Lower leg skin (tissue), 4 donors: ENCODE data around the gene ZNF429. TPM values are rescaled to one million over a fixed set of nuclear protein-coding genes. Genes with fewer than 3 reads are reported as not detected.
A peak's percentile ranks its signal among the peaks of the same experiment; 100 is the strongest.
"Not testable (repeated sequence)": the region's sequence is repeated elsewhere in the genome, so short reads cannot be mapped to it uniquely, and the experiment has no call there.

Experiments used
- DNase-seq, 2 donors: peaks; one replicate each; pipeline ENCODE4 v3.0.0-alpha.2; 2019; ENCODE audit warnings: low spot score in 2 of 2
- H3K4me3 ChIP-seq: fragments of 200-600 bp; sonication (generic); 2 replicates; pipeline ENCODE4 v1.5.1; 2017; ENCODE audit warnings: mild to moderate bottlenecking, low read depth; ENCODE audit not compliant: poor library complexity, severe bottlenecking
- CTCF ChIP-seq, 3 donors: fragments of 450-650 bp; IDR thresholded peaks; one replicate each; pipeline ENCODE4 v1.5.1; 2016; ENCODE audit warnings: antibody characterized with exemption in 3 of 3, mild to moderate bottlenecking in 3 of 3, moderate library complexity in 2 of 3
- POLR2A ChIP-seq, 2 donors: fragments of 450-650 bp; IDR thresholded peaks; one replicate each; pipeline ENCODE4 v1.6.1; 2016 to 2017; ENCODE audit warnings: antibody characterized with exemption in 2 of 2, mild to moderate bottlenecking in 1 of 2, moderate library complexity in 1 of 2
- WGBS, 2 donors: methylation state at CpG; one replicate each; pipeline ENCODE4 v1.1.5; 2018; 5-methylcytosine and 5-hydroxymethylcytosine counted together
- intact Hi-C: fragments of 100-400 bp; cut with DNase I; formaldehyde crosslinking; loops from one replicate; pipeline ENCODE4 v1.15.0; 2023; ENCODE audit warnings: low total_unique reads
- total RNA-seq, 4 donors: library from RNA; depleted of rRNA; stranded (reverse); fragments of >200 nt; gene quantifications; one replicate each; pipeline ENCODE4 v1.1.0, GENCODE V29; 2016

ZNF429 gene
- total RNA-seq, 4 donors from 2014 or later = 5.0 to 14.9 (median 11.8) TPM

GRCh38 chr19:21532904-21533303 lies 27.5 kb downstream of the ZNF429 start:
- DNase-seq = no peak
- no peak for TF ChIP-seq CTCF (IDR thresholded peaks at IDR 0.05)
- no peak for TF ChIP-seq POLR2A (IDR thresholded peaks at IDR 0.05)
- no peak overlapping the region for H3K4me3 ChIP-seq
- intact Hi-C loops = no loop called here
- WGBS, 2 donors = 89 to 98% methylated on average over 3 of the region's 3 CpGs

GRCh38 chr19:21536741-21537290 lies 31.4 kb downstream of the ZNF429 start:
- 91 to 94% methylated on average over 2 of the region's 2 CpGs for WGBS, 2 donors
- intact Hi-C loops, DNase-seq, H3K4me3 ChIP-seq: not testable (repeated sequence)

DNA sequence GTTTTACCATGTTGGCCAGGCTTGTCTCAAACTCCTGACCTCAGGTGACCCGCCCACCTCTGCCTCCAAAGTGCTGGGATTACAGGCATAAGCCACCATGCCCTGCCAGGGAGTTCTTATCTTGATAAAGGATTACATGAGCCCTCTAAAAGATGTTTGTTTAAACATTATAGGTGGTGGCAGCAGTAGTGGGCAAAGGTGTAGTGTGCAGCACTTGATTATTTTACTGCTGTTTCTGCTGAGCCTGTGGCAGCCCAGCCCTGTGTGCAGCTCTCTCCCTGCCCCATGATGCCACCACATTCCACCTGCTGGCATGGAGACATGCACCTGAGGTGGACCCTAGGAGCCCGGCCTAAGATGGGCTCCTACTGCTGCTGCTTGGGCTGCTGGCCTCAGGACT lies 54.0 kb downstream of the ZNF429 start:
- H3K4me3 ChIP-seq = no peak overlapping the region
- TF ChIP-seq POLR2A (IDR thresholded peaks at IDR 0.05) (no peak), CTCF (IDR thresholded peaks at IDR 0.05) (no peak)
- DNase-seq = no peak
- intact Hi-C loops = no loop called here
- WGBS, 2 donors = 79 to 88% methylated on average over 1 to 2 of the region's 2 CpGs

GRCh38 chr19:21564406-21564805 lies 59.0 kb downstream of the ZNF429 start:
- intact Hi-C loops = no loop called here

GRCh38 chr19:21566073-21566472 lies 60.7 kb downstream of the ZNF429 start:
- intact Hi-C loops = no loop called here
- TF ChIP-seq POLR2A (IDR thresholded peaks at IDR 0.05) (no peak), CTCF (IDR thresholded peaks at IDR 0.05) (no peak)
- DNase-seq = no peak
- no peak overlapping the region for H3K4me3 ChIP-seq
- 51 to 70% methylated on average over 3 of the region's 3 CpGs for WGBS, 2 donors

More at GRCh38 chr19:21564406-21564805, 59.0 kb downstream of the ZNF429 start:
- no peak overlapping the region for H3K4me3 ChIP-seq
- WGBS, 2 donors = 78 to 86% methylated on average over 1 of the region's 1 CpG
- TF ChIP-seq CTCF (IDR thresholded peaks at IDR 0.05) (no peak), POLR2A (IDR thresholded peaks at IDR 0.05) (no peak)
- DNase-seq = no peak

DNA sequence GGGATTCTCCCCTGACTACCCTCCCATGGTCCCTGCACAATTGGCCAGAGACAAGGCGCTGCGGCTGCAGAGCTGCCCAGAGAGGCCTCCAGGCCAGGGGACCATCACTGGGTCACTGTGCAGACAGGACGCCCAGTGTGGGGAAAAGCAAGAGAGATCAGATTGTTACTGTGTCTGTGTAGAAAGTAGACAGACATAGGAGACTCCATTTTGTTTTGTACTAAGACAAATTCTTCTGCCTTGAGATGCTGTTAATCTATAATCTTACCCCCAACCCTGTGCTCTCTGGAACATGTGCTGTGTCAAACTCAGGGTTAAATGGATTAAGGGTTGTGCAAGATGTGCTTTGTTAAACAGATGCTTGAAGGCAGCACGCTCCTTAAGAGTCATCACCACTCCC lies 62.4 kb downstream of the ZNF429 start:
- H3K4me3 ChIP-seq, intact Hi-C loops, DNase-seq: not testable (repeated sequence)
- 68 to 77% methylated on average over 4 of the region's 4 CpGs for WGBS, 2 donors

DNA sequence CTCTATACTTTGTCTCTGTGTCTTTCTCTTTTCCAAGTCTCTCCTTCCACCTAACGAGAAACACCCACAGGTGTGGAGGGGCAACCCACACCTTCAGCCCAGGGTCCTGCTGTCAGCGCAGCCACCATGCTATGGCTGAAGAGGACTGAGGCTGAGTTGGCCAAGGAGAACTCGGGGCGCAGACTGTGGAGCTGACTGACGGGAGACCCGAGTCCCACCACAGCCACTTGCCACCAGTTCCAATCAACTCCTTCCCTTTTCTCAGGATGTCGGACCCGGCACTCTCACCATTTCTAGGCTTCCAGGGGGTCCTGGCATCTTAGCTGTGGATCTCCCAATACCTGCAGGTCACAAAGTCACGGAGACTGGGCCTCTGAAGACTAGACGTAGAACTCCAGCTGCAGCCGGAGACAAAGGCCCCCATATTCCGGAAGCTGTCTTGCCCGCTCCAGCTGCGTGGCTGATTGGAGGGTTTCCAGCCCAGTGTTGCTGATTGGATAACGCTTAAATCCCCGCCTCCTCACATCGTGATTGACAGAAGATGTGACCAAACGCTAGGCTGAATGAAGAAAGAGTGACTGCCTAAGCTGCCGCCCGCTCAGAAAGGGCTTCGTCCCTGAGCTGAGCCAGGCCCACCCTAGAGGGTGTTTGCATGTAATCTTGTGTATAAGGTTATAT lies 63.6 kb downstream of the ZNF429 start:
- H3K4me3 ChIP-seq = no peak overlapping the region
- 22 to 74% methylated on average over 21 of the region's 21 CpGs for WGBS, 2 donors
- peak; percentile 74 to 94 for DNase-seq
- TF ChIP-seq CTCF (IDR thresholded peaks at IDR 0.05) = no peak
- TF ChIP-seq POLR2A (IDR thresholded peaks at IDR 0.05) = no peak
- intact Hi-C loops = no loop called here
